ENCODE data around the gene MALSU1. TPM values are rescaled to one million over a fixed set of nuclear protein-coding genes. Genes with fewer than 3 reads are reported as not detected.

The MALSU1 gene
- total RNA-seq, 1 experiment from 2014 or later = 92.1 TPM

DNA sequence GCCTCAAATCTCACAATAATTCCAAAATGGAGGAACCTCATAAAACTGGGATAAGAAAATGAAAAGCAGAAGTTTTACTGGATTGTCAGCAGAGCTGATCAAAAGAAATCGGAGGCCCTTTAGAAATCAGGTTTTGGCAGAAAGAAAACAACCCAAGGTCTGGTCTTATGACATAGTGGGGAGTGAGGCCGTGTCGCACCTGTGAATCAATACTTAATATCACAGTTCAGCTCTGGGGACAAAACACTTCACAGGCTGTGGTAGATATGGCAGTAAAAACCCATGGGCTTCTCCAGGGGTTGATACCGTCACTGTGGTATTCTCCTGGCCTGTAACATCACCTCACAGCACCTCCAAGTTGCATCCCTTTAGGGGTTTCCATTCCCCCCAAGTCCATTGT, 6.5 kb upstream of the MALSU1 start:
- H3K27me3 ChIP-seq (replicated peaks; ENCODE audit: insufficient read depth, low read depth, low read length, poor library complexity) = no peaks in the 10 kb centered on the region
- no peaks in the 10 kb centered on the region for H3K9me3 ChIP-seq (ENCODE audit: low read depth, low read length, poor library complexity, severe bottlenecking)
- no TSS peak for BruUV-seq (replicated peaks)
- H3K27ac ChIP-seq (ENCODE audit: low read depth, low read length, poor library complexity, severe bottlenecking) = no peak overlapping the region
- ChIA-PET POLR2A (ENCODE audit: low non-redundant PET) (interaction anchor here (0.7 kb wide), 1 partner anchor 12 kb away, joined by 3 read pairs; no protein-coding TSS in a partner anchor), CTCF (no interaction called here)
- intact Hi-C loops (cut with micrococcal nuclease; ENCODE audit: unreplicated experiment) = no loop called here
- no peaks in the 10 kb centered on the region for H3K4me1 ChIP-seq (ENCODE audit: insufficient read depth, low read length, poor library complexity, severe bottlenecking)
- DNase-seq (ENCODE audit: low spot score) = no peak
- no peaks in the 10 kb centered on the region for H3K36me3 ChIP-seq (ENCODE audit: insufficient read depth, low read length, poor library complexity, severe bottlenecking)
- no peak overlapping the region for H3K4me3 ChIP-seq (ENCODE audit: low read depth, low read length, poor library complexity, severe bottlenecking)
- TF ChIP-seq EZH2 (IDR thresholded peaks at IDR 0.05; ENCODE audit: borderline replicate concordance, low read depth, low read length, poor library complexity, severe bottlenecking) = no peak
- TF ChIP-seq, protein P1, sequence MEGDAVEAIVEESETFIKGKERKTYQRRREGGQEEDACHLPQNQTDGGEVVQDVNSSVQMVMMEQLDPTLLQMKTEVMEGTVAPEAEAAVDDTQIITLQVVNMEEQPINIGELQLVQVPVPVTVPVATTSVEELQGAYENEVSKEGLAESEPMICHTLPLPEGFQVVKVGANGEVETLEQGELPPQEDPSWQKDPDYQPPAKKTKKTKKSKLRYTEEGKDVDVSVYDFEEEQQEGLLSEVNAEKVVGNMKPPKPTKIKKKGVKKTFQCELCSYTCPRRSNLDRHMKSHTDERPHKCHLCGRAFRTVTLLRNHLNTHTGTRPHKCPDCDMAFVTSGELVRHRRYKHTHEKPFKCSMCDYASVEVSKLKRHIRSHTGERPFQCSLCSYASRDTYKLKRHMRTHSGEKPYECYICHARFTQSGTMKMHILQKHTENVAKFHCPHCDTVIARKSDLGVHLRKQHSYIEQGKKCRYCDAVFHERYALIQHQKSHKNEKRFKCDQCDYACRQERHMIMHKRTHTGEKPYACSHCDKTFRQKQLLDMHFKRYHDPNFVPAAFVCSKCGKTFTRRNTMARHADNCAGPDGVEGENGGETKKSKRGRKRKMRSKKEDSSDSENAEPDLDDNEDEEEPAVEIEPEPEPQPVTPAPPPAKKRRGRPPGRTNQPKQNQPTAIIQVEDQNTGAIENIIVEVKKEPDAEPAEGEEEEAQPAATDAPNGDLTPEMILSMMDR (conservative IDR thresholded peaks at IDR 0.05; ENCODE audit: low read depth, low read length) = no peak

DNA sequence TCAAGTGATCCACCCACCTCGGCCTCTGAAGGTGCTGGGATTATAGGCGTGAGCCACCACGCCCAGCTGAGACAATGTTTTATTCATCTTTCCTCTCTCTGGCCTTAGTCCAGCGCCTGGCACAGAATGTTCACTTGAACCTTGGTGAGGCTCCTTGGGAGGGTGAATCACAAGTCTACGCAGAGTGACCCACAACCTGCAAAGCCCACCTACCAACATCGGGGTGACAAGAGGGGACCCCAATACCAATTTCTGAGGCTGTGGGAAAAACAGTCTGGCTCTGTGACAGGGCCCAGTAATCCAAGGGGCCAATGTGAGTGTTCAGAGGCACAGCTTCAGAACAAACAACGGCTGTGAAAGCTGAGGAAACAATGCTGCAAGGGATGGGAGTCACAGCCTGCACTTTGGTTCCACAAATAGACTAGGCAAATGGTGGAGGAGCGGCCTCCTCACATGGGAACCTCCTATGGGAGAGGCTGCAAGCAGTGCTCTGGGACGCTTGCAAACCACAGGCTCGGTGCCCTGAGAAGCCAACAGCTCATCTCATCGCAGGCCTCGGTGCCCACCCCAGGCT, 5.6 kb upstream of the MALSU1 start:
- no peaks in the 10 kb centered on the region for H3K4me1 ChIP-seq (ENCODE audit: insufficient read depth, low read length, poor library complexity, severe bottlenecking)
- ChIA-PET POLR2A (ENCODE audit: low non-redundant PET) (no interaction called here), CTCF (interaction anchor here (0.5 kb wide), 1 partner anchor 9 kb away, joined by 3 read pairs; no protein-coding TSS in a partner anchor)
- BruUV-seq (replicated peaks) = no TSS peak
- no peak overlapping the region for H3K27ac ChIP-seq (ENCODE audit: low read depth, low read length, poor library complexity, severe bottlenecking)
- H3K4me3 ChIP-seq (ENCODE audit: low read depth, low read length, poor library complexity, severe bottlenecking) = no peak overlapping the region
- TF ChIP-seq, protein P1 (conservative IDR thresholded peaks at IDR 0.05; ENCODE audit: low read depth, low read length) = no peak
- TF ChIP-seq EZH2 (IDR thresholded peaks at IDR 0.05; ENCODE audit: borderline replicate concordance, low read depth, low read length, poor library complexity, severe bottlenecking) = no peak
- H3K36me3 ChIP-seq (ENCODE audit: insufficient read depth, low read length, poor library complexity, severe bottlenecking) = no peaks in the 10 kb centered on the region
- DNase-seq (ENCODE audit: low spot score) = no peak
- H3K27me3 ChIP-seq (replicated peaks; ENCODE audit: insufficient read depth, low read depth, low read length, poor library complexity) = no peaks in the 10 kb centered on the region
- no peaks in the 10 kb centered on the region for H3K9me3 ChIP-seq (ENCODE audit: low read depth, low read length, poor library complexity, severe bottlenecking)
- intact Hi-C loops (cut with micrococcal nuclease; ENCODE audit: unreplicated experiment) = no loop called here

- ChIA-PET POLR2A (ENCODE audit: low non-redundant PET) (interaction anchor here (0.6 kb wide), 1 partner anchor 8 kb away, joined by 4 read pairs; no protein-coding TSS in a partner anchor), CTCF (no interaction called here)
- no peak for DNase-seq (ENCODE audit: low spot score)
- TF ChIP-seq, protein P1 (conservative IDR thresholded peaks at IDR 0.05; ENCODE audit: low read depth, low read length) = no peak
- TF ChIP-seq EZH2 (IDR thresholded peaks at IDR 0.05; ENCODE audit: borderline replicate concordance, low read depth, low read length, poor library complexity, severe bottlenecking) = no peak
- H3K9me3 ChIP-seq (ENCODE audit: low read depth, low read length, poor library complexity, severe bottlenecking) = no peaks in the 10 kb centered on the region
- H3K27me3 ChIP-seq (replicated peaks; ENCODE audit: insufficient read depth, low read depth, low read length, poor library complexity) = no peaks in the 10 kb centered on the region
- intact Hi-C loops (cut with micrococcal nuclease; ENCODE audit: unreplicated experiment) = no loop called here
- H3K27ac ChIP-seq (ENCODE audit: low read depth, low read length, poor library complexity, severe bottlenecking) = no peak overlapping the region
- H3K4me3 ChIP-seq (ENCODE audit: low read depth, low read length, poor library complexity, severe bottlenecking) = no peak overlapping the region
- H3K36me3 ChIP-seq (ENCODE audit: insufficient read depth, low read length, poor library complexity, severe bottlenecking) = no peaks in the 10 kb centered on the region
- no TSS peak for BruUV-seq (replicated peaks)
- H3K4me1 ChIP-seq (ENCODE audit: insufficient read depth, low read length, poor library complexity, severe bottlenecking) = no peaks in the 10 kb centered on the region
Observed at GRCh38 chr7:23294549-23295400, 4.4 kb upstream of the MALSU1 start.

Measured in A673 (cell line).